Stimulated activated CD8-positive, alpha-beta memory T cell treated with anti-CD3 and anti-CD28 coated beads, Interleukin-15, amount 100 ng/mL, for 24 hours (primary cell): ENCODE measurements around the gene NRP1.

ENCODE experiments used
- DNase-seq: peaks from one replicate; pipeline ENCODE4 v3.0.0-alpha.2; 2020; ENCODE audit warnings: low read depth

Gene NRP1

DNA sequence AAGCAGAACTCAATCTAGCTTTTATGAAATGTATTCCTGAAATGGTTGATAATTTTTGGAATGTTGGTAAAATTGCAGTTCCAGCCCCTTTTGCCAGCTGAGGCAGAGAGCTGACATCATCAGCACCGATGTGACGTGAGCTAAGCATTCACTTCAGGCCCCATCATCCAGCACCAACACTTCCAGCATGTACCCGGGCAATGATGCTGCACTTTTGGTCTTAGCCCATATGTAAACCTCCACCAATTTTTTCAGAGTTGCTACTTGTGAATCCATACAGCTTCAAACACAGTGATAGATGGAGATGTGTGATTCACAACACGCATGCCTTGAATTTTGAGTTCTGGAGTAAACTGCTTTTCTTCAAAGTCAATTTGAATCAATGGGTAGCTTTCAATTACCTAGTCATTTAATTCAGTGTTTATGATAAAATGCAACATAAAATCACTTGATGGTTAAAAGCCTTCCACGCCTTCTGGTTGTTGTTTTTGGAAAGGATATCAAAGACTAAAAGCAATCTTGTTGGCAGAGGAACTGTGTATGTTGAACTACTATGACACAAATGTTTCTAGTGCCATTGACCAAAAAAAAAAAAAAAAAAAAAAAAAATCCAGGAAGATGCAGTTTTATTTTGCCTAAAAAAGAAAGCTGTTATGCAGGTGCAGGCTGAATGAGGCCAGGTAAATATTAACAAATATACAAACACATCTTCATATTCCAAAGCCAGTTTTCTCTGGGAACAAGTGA is 73.9 kb downstream of the NRP1 start:
- DNase-seq, result no peak

DNA sequence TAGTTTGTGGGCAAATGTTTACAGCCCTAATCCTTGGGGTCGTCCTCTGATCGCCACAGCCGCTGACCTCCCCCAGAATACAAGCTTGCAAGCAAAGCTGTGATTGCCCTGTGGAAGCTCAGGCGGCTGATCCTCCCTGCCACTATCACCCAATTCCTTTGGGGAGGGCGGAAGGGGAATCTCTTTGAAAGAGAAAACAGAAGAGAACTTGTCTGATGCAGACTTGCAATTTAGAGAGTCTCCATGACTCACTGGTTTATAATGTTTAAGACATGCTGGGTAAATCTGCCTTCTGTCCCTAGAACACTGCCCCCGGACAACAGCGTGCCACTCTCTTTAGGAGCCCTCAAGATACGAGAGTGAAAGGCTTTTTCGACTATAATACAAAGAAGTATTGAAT is 75.5 kb downstream of the NRP1 start:
- DNase-seq, result no peak

DNA sequence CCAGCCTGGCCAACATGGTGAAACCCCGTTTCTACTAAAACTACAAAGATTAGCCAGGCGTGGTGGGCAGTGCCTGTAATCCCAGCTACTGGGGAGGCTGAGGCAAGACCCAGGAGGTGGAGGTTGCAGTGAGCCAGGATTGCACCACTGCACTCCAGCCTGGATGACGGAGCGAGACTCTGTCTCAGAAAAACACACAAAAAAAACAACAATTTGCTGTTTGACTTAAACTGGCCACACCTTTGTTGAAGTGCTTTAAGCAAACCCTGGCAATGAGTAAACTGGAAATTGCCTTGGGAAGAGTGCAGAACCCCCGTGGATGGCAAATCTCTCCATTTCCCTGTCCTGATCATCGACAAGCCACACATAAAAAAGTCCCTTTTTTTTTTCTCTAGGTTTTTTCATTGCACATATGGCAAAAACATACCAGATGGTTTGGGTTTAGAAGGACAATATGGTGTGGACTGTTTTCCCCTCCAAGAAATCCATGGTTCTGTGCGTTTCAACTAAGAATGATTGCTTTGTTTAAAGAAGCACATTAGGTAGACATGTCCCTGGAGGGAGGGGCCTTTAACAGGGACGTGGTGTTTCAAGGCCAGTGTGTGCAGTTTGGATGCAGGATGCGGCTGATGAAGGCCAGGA is 76.9 kb downstream of the NRP1 start:
- no peak for DNase-seq

DNA sequence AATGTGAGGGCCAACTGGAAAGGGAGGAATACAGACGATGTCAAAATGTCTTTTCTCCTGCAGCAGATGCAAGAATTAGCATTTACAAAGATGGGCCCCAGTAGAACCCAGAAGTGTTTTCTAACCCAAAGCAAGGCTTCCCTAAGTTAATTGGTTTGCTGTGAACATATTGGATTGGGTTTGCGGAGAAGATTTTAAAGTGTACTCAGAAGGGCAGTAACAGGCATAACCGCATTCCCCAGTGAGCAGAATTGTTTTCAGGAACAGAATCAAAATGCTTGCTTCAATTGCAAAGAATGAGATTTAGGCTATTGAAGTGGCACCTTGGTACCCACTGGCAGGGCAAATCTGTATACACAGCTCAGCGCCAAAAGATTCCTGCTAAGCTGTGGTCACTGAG is 78.0 kb downstream of the NRP1 start:
- no peak for DNase-seq

DNA sequence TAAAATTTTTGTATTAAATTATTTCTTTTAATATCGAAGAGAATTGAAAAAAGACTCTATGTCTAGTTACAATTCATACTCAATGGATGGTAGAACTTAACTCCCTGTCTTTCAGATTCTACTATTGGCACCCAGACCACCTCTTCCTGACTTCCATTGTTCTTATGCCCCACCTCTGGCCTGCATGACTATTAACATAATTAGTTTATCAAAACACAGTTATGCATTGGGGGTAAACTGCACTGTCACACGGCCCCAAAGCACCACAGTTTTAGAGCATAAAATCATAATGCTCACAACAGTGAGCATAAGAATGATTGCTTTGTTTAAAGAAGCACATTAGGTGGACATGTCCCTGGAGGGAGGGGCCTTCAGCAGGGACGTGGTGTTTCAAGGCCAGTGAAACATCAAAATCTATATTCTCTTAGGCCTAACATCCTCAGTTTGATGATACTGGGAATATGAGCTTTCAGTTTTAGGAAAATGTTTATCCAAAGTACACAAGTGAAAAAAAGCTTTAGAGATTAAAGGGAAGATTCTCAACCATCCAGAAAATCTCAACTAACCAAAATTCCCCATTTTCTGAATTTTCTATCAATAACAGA is 79.8 kb downstream of the NRP1 start:
- no peak for DNase-seq

DNA sequence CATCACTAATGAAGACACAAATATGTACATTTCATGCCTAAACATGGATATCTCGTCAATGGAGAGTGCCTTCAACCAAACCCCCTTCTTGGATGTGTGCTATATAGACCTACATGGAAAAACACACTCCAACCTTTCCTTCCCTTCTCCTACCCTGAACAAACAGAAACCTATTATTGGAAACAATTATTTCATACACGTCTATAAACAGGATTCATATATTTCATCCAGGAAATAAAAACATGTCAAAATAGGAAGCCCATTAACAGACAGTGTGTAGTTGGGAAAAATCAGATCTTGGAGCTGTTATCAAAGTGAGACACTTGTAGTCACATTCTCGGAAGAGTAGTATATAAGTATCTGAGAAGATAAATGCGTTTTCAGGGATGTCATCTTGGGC is 81.1 kb downstream of the NRP1 start:
- no peak for DNase-seq

DNA sequence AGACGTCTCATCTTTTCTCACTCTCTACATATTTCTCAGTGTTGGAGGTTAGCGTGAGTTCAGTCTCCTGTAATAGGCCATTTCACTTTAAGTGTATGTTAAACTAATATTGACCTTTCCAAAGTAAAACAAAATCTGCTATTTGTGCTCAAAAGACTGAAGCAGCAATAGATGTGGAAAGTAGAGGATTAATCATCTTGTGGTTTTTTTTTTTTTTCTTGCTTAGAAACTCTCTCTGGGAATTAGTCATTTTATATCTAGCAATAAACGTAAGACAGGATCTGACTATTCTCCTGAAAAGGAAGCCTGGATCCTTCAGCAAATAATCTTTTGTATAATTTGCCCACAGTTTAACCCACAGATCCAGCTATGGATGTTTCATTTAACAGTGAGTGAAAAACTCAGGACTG is 81.7 kb downstream of the NRP1 start:
- no peak for DNase-seq

DNA sequence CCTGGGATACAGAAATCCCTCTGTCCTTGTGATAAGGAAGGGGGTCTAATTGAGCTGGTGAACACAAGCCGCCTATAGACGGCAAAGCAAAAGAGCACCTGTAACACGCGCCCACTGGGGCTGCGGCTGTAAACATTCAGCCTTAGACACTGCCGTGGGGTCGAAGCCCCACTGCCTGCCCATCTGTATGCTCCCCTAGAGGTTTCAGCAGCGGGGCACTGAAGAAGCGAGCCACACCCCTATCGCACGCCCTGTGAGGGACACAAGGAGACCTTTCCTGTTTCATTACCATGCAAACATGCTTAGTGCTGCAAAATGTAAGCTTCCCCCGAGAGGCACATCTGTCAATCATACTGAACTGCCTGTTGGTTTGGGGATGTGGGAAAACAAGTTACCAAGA is 82.1 kb downstream of the NRP1 start:
- DNase-seq, result no peak

DNA sequence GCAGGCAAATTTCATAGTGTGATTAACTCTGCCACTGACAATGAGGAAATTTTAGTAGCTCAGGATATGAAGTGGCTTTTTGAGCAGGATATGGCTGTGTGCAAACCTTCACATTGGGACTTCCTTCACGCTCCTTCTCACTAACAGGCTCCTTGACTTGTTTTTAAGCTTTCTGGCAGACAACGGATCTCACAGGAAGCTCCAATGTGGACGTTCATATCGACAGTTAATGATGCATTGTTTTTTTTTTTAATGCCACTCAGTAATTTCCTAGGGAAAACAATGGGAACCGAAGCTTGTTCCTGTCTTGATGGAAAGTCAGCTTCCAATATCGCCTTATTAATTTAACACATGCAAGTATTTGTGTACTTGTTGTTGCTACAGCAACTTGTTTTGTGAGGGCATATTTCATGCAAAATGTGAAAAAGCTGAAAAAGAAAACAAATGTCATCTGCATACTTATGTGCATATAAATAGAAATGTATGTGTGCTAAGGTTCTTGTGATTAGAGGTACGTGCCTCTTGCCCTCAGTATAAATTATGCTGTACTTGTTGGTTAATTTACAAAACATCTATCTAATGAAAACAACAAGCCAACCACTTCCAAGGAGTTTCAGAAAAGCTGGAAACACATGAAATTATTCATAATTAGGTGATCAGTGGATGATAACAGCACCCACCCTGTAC is 84.7 kb downstream of the NRP1 start:
- DNase-seq, result no peak

DNA sequence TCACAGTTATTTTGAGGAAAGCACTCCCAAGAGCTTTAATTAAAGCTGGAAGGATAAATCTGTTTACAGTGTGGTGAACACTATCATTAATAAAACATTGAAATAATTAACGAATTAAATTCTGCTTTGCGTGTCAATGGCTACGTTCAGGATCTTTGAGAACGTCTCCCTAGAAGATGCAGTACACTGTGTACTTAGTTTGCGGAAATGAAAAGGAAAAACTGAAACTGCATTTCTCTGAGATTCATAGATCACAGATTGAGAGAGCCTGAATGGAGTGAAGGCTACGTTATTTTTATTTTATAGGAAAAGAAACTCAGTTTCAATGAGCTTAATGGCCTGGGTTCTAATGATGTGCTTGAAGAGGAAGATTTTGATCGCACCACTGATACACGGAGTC is 85.3 kb downstream of the NRP1 start:
- no peak for DNase-seq

DNA sequence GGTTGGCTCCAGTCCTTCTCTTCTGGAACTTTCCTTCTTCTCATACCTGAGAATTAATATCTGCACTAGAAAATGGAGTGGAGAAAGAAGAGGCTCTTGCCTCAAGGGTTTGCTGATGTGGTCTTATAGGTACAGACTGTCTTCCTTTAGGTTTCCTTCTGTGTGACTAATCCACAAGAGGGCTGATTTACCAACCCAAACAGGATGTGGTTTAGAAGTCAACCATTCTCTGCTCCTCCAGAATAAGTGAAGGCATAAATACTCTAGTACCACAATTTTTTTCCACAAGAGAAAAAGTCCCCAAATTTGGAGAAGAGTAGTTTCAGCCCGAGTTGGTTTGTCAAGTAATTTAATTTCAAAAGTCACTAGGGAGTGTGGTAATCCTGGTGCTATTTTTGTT is 85.8 kb downstream of the NRP1 start:
- DNase-seq, result no peak

DNA sequence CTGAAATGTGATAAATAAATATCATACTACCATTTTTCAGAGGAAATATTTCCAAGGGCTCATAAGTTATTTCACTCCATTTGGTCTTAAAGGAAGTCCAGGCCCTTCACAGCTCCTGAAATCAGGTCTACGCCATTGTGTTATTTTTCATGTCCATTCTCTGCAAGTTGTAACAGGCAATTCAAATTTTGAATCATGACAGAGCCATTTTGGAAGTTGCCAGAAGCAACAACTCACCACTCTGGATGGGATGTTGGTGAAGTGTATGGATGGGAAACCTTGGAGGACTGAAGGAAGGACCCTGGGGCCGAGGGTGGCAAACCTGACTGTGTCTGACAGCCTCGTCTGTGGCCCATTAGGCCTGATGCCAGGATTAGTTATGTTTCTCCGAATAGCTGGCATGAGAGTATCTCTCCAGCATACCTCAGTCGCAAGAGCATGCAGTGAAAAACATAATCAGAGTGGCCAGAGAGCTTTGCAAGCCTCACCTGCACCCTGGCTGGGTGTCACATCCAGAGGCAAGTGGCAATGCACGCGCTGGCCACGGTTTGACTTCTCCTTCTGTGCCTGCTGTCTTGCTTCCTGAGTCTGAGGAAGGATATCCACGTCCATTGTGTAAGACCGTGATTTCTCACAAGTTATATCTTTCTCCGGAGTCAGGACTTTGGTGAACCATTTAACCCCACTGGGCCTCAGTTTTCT is 87.1 kb downstream of the NRP1 start:
- no peak for DNase-seq

DNA sequence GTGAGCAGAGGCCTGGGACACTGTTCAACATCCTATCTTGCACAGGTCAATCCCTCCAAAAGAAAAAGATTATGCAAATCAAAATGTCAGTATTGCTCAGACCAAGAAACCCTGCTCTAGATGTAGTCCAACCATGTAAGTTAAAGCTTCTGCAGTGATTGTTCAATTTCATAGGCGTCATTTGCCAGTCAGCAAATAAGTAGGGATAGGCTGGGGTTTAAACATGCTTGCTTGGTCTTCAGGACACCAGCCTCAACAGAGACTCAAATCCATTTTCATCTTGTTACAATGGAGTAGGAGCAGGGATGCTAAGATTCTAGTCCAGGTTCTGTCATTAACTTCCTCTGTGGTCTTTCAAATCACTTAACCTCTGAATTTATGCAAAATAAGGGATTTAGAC is 89.1 kb downstream of the NRP1 start:
- DNase-seq, result no peak

DNA sequence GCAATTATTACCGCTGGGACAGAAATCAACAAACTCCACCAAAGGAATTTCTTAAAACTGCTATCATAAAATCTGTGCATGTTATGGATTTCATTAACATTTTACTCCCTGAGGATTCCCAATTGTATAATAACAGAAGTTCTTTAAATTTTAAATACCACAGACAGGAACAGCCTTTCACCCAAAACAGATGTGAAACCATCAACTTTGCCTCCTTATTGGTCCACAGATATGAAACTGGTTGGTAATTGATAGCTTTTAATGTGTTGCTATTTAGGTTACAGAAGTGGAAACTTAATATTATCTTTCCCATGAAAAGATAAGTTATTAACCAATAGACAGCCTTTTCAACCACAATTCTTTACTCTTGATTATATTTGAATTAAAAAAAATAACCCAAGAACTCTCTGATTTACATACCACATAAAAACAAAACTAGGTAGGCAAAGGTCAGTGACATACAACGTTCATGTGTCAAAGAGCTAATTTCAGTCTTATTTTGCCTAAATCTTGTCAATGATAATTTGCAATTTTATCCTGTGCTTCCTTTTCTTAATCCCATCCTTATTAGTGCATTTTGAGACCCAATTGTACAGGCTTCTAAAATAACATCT is 90.0 kb downstream of the NRP1 start:
- DNase-seq, result no peak

DNA sequence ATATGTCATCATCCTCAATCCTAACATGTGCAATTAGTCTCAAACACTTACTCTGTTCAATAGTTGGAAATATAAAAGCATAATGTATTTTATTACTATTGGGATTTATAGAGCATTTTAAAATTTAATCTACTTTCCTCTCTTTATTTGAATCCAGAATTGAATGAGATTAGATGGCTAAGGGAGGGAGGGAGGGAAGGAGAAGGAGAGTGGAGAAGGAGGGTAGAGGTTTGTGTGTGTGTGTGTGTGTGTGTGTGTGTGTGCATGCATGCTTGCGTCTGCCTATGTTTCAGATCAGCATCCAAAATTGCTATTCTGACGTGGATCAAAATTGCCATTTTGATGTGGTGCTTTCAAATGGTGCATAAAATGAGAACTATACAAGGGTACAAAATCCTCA is 90.8 kb downstream of the NRP1 start:
- no peak for DNase-seq

DNA sequence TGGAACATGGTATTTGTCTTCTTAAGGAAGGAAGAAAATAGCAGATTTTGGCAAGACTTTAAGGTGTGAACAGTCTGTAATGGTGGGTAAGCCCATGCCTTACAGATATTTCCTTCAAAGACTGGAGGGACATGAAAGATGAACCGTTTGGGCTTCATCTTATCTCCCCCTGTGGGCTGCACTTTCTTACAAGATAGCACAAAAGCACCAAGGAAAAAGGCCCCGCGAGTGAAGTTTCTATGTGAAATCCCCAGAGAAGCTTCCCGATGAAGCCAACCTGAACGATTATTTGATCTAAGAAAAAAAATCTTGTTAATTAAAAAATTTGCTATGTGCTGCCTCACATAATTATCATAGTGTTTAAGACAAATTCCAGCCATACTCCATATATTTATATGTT is 91.5 kb downstream of the NRP1 start:
- DNase-seq, result no peak

DNA sequence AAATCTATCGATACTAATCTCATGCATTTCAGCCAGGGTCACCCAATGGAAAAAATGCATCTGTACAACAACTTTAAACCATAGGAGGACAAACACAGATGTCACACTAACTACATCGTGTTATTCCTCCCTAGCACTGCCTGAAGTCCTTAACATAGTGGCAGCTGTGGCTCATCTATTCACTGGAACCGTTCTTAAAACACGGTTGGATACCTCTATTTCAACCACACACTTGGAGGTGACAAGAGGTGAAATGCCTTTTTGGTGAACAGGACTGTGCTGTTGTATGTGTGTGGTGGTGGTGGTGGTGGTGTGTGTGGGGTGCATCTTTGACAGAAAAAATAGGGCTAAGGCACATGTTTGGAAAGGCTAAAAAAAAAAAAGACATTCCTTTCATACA is 93.1 kb downstream of the NRP1 start:
- no peak for DNase-seq

DNA sequence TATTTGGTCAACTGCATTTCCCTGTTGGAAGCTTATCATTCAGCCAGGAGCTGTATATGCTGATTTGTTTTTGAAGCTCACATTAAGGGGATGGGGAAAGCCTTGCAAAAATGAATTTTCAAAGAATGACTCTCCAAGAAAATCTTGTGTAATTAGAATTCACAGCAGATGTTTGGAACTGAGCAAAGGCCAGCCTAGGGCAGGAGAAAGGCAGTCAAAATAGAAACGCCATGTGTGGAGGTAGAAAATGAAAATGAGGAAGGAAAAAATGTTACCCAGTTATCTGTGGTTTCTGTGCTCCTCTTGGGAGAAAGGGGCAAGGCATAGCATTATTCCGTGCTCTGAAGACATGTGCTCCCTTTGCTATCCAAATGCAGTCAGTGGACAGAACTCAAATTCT is 93.5 kb downstream of the NRP1 start:
- DNase-seq, result no peak

DNA sequence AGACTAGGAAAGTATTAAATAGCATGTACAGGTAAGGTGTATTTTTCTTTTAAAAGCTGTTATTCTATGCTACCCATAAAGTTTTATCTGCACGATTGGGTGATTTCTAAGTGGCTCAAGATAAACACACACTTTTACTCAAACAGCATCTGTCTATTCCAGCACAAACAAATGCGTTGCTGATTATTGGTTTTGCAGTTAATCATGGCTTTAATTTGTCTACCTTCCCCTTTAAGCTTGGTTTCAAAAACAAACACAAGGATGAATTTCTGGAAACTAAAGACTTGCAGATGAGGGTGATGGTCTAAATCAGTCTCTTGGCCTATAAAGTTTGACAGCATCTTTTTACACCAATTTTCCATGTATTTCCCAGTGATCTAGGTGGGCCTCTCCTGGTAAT is 94.2 kb downstream of the NRP1 start:
- DNase-seq, result no peak

DNA sequence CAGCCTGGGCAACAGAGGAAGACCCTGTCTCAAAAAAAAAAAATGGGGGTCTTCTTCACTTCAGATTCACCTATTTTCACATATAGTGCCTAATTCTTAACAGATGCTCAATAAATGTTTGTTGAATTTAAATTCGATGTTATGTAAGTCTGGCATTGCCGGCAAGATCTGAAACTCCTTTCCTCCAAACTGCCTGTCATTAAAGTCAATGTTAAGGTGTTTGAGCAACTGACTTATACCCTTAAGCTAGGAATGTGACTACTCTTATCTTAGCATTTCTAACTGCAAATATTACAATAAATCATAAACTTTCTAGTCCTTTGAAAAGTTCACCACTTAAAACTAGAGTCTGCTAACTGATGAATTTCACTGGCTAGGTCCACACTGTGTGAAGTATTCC is 95.2 kb downstream of the NRP1 start:
- DNase-seq, result no peak

DNA sequence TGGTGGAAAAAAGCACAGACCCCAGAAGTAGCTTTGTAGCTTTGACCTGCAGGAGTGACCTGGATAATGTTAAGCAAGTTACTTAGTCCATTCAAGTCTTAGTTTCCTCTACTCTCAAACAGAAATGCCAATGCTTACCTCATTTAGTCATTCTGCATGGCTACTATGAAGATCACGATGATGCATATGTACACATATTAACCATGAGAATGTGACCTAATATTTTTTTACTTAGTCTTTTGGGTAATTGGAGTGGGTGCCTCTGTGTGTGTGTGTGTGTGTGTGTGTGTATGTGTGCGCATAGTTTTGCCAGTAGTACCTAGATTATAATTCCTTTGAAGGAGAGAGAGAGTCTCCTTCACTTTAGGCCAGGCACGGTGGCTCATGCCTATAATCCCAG is 95.8 kb downstream of the NRP1 start:
- no peak for DNase-seq
